Measurements from ENCODE around the gene SMARCC1.

DNA sequence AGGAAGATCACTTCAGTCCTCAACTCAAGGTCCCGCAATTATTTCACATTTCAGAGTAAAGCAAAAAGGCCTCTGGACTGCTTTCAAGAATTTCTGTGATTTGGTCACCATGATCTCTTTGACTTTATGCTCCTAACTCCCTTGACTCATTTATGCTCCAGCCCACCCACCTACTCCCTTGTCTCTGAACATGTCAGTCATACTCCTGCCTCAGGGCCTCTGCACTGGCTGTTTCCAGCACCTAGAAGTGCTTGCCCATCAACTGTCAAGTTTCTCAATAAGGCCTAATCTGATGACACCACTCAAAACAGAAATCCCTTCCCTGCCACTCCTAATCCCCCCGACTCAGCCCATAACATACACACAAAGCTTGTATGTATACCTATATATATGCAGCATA, 166.9 kb downstream of the SMARCC1 start:
- TF ChIP-seq, protein P1, sequence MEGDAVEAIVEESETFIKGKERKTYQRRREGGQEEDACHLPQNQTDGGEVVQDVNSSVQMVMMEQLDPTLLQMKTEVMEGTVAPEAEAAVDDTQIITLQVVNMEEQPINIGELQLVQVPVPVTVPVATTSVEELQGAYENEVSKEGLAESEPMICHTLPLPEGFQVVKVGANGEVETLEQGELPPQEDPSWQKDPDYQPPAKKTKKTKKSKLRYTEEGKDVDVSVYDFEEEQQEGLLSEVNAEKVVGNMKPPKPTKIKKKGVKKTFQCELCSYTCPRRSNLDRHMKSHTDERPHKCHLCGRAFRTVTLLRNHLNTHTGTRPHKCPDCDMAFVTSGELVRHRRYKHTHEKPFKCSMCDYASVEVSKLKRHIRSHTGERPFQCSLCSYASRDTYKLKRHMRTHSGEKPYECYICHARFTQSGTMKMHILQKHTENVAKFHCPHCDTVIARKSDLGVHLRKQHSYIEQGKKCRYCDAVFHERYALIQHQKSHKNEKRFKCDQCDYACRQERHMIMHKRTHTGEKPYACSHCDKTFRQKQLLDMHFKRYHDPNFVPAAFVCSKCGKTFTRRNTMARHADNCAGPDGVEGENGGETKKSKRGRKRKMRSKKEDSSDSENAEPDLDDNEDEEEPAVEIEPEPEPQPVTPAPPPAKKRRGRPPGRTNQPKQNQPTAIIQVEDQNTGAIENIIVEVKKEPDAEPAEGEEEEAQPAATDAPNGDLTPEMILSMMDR (IDR thresholded peaks at IDR 0.05) = no peak
- TF ChIP-seq TCF7L2 (IDR thresholded peaks at IDR 0.05; ENCODE audit: low read depth, low read length) = no peak

Data from Panc1 (cell line).